GM11168 (cell line): ENCODE measurements around the gene INPP5E.

Experiments
- in situ Hi-C: fragments of 300-500 bp; cut with MboI; formaldehyde crosslinking; loops from one replicate; pipeline ENCODE4 v1.12.0; 2022; ENCODE audit warnings: low sequenced_read_pairs; ENCODE audit not compliant: unreplicated experiment

The INPP5E gene

GRCh38 chr9:136391737-136392537 lies 47.7 kb downstream of the INPP5E start:
- in situ Hi-C loops = no loop called here

GRCh38 chr9:136389396-136389795 lies 50.2 kb downstream of the INPP5E start:
- in situ Hi-C loops = no loop called here

GRCh38 chr9:136387217-136387616 lies 52.4 kb downstream of the INPP5E start:
- in situ Hi-C loops = no loop called here

GRCh38 chr9:136386018-136386417 lies 53.6 kb downstream of the INPP5E start:
- in situ Hi-C loops = no loop called here

GRCh38 chr9:136385015-136385414 lies 54.6 kb downstream of the INPP5E start:
- in situ Hi-C loops = no loop called here

GRCh38 chr9:136383436-136383835 lies 56.2 kb downstream of the INPP5E start:
- in situ Hi-C loops = no loop called here

GRCh38 chr9:136381966-136382513 lies 57.6 kb downstream of the INPP5E start:
- in situ Hi-C loops = no loop called here

GRCh38 chr9:136381311-136381710 lies 58.3 kb downstream of the INPP5E start:
- in situ Hi-C loops = no loop called here

- in situ Hi-C loops = no loop called here
These were observed 59.3 kb downstream of the INPP5E start for GRCh38 chr9:136380381-136380780.

GRCh38 chr9:136379891-136380290 lies 59.8 kb downstream of the INPP5E start:
- in situ Hi-C loops = no loop called here

- in situ Hi-C loops = no loop called here
These were observed 60.2 kb downstream of the INPP5E start for GRCh38 chr9:136379401-136379800.

- in situ Hi-C loops = no loop called here
These were observed 60.7 kb downstream of the INPP5E start for GRCh38 chr9:136379003-136379287.
